DMS114 treated with DMSO at 0.1 percent for 48 hours (cell line): ENCODE results near the gene ZBTB9.

Experiments
- DNase-seq: peaks from one replicate; lab custom pipeline; 2025; ENCODE audit not compliant: unreplicated experiment; lab: John Stamatoyannopoulos, UW

The ZBTB9 gene, protein sequence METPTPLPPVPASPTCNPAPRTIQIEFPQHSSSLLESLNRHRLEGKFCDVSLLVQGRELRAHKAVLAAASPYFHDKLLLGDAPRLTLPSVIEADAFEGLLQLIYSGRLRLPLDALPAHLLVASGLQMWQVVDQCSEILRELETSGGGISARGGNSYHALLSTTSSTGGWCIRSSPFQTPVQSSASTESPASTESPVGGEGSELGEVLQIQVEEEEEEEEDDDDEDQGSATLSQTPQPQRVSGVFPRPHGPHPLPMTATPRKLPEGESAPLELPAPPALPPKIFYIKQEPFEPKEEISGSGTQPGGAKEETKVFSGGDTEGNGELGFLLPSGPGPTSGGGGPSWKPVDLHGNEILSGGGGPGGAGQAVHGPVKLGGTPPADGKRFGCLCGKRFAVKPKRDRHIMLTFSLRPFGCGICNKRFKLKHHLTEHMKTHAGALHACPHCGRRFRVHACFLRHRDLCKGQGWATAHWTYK

DNA sequence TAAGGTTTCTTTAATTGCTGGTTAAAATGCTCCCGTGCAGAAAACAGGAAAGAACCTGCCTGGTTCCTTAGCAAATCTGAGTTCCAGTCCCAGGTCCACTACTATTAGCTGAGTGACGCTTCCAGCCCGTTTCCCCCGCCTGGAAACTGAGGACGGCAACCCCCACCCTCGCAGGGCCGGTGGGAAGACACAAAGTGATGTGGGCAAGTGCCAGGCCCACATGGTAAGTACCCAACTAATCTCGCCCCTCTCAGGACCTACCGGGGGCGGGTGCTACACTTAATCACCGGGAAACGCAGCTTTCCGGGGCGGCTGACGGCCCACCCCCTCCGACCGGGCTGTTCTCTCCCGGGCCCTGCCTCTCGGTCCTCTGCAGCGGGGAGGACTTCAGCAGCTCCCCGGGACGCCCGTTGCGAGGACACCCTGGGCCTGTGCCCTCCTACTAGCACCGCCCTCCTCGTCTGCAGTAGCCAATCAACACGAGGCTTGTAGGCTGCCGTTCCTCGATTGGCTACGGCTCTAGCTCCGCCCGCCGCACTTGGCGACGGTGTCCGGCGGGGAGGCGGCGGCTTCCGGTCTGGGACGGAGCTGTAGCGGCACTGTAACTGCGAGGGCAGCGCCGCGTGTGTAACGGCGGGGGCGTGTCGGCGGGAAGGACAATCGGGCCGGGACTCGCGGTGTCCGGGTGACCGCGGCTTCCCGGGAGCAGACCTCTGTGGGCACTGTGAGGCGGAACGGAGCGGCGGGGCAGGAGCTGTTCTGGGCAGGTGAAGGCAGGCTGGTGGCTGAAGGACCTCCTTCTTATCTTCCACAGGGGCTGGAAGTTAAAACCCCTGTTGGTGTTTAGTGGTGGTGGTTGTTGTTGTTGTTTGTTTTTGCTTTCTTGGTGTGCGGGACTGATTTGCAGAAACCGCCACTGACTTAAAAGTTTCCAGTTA is at the start of gene ZBTB9:
ZBTB9 (plus strand) TSS at position 568 of the 938 bp plus-strand sequence. CDS start 525 bp downstream, outside the sequence.
- peak; percentile 97 for DNase-seq

DNA sequence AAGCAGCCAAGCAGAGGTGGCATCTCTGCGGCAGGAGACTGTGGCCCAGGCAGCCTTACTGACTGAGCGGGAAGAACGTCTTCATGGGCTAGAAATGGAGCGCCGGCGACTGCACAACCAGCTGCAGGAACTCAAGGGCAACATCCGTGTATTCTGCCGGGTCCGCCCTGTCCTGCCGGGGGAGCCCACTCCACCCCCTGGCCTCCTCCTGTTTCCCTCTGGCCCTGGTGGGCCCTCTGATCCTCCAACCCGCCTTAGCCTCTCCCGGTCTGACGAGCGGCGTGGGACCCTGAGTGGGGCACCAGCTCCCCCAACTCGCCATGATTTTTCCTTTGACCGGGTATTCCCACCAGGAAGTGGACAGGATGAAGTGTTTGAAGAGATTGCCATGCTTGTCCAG is 49.5 kb upstream of the ZBTB9 start:
- DNase-seq = no peak

DNA sequence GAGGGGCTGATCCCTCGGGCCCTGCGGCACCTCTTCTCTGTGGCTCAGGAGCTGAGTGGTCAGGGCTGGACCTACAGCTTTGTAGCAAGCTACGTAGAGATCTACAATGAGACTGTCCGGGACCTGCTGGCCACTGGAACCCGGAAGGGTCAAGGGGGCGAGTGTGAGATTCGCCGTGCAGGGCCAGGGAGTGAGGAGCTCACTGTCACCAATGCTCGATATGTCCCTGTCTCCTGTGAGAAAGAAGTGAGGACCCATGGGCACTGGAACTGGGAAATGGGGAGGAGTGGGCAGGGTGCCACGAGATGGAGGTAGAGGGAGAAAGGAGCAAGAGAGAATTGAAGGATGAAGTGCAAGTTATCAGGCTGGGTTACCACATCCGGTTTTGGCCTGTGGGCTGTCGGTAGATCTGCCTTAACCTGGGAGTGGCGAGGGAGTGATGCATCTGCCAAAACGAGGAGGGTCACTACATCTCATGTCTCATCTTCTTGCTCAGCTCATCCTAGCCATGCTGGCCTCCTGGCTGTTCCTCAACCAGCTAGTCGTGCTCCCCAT is 48.9 kb upstream of the ZBTB9 start:
- no peak for DNase-seq

DNA sequence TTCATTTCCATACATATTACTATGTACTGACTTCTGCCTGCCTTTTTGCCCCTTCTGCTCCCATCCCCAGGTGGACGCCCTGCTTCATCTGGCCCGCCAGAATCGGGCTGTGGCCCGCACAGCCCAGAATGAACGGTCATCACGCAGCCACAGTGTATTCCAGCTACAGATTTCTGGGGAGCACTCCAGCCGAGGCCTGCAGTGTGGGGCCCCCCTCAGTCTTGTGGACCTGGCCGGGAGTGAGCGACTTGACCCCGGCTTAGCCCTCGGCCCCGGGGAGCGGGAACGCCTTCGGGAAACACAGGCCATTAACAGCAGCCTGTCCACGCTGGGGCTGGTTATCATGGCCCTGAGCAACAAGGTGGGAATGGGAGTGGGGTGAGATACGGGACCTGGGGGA is 48.2 kb upstream of the ZBTB9 start:
- no peak for DNase-seq

DNA sequence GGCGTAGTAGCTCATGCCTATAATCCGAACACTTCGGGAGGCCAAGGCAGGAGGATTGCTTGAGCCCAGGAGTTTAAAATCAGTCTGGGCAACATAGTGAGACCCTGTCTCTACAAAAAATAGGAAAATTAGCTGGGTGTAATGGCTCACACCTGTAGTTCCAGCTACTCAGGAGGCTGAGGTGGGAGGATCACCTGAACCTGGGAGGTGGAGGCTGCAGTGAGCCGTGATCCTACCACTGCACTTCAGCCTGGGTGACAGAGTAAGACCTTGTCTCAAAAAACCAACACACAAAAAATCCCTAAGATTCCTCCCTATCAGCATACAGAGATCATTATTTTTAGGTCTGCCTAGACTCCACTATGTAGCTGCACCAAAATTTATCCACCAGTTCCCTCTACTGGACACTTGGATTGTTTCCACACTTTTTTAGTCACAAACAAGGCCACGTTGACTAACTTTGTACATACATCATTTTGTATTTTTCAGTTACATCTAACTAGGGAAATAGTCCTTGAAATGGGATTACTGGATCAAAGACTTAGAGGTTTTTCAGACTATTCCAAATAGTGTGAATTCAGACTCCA is 47.2 kb upstream of the ZBTB9 start:
- DNase-seq = peak; percentile 69

DNA sequence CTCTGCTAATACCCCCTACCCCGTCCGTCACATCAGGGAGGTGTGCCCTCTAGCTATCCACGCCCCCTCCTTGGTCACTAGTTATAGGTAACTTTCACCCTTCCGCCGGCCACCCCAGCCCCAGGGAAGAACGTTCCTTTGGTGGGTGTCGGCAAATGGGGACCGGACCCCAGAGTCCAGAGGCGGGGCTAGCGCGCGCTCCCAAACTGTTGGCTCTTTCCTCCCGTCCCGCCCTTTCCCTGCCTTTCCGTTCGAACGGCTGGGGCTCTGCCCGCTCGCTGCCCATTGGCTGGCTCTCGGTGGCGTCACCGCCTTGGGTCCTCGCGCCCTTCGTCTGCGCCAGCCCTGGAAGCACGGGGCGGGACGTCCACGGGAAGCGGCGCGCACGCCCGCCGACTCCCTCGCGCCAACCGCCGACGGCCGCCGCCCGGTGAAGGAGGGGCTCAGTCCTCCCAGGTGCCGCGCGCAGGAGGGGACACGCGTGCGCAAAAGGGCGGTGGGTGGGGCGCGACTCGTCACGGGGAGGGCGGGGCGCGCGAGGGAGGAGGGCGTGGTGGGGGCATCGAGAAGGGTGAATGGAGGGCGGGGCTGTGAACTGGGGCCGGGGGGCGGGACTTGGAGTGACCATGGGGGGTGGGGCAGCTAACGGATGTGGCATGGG is 44.2 kb upstream of the ZBTB9 start:
- peak; percentile 97 for DNase-seq

DNA sequence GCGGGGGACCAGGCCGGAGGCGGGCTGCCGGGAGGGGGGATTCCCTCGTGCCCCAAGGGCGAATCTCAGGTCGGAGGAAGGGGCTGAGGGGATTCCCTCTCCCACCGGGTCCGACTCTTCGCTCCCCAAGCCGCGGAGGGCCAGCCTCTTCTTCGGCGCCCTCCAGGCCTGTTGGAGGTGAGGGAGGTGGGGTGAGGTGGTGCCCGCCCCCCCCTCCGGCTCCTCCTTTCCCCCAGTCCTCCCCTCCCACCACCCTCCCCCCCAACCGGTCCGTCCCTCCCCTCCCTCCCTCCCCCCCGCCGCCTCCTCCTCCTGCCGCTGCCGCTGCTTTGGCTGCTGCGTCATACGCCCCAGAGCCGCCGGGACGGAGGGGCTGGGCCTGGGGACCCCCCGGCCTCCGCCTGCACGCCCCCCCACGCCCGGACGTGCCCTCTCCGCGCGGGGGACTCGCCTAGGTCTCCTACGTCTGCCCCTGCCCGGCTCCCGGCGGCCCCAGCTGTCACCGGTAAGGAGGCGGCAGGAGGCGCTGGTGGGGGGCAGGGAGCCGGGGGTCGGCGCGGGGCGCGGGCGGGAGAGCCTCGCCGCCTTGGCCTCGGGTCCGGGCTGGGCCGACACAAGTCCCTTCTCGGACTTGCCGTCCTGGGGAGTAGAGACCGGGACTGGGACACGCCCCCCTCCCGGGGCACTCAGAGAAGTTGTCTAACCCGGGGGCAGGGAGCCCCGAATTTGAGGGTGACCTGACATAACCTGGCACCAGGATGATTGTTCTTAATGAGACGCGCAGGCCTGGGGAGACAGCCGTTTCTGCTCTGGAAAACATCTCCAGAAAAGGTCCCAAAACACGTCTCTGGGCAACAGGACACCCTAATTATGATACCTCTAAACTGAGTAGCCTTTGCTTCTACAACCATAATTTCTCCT is 43.4 kb upstream of the ZBTB9 start, which contains the start of gene PHF1:
PHF1 (plus strand) TSS at position 304 of the 921 bp plus-strand sequence. CDS start 1,250 bp downstream, outside the sequence.
- DNase-seq = no peak

DNA sequence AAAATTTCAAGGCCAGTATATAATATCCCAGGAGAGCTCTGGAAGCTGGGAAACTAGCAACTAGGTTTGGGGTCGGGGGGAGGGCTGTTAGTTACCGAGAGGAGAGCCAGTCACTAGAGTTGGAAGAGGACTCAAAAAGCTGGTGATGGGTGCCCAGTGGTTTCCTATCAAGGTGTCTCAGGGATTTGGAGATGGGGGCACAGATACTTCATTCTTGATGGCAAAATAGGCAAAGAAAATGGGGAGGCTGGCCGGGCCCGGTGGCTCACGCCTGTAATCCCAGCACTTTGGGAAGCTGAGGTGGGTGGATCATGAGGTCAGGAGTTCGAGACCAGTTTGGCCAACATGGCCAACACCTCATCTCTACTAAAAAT is 42.8 kb upstream of the ZBTB9 start:
- DNase-seq = no peak

DNA sequence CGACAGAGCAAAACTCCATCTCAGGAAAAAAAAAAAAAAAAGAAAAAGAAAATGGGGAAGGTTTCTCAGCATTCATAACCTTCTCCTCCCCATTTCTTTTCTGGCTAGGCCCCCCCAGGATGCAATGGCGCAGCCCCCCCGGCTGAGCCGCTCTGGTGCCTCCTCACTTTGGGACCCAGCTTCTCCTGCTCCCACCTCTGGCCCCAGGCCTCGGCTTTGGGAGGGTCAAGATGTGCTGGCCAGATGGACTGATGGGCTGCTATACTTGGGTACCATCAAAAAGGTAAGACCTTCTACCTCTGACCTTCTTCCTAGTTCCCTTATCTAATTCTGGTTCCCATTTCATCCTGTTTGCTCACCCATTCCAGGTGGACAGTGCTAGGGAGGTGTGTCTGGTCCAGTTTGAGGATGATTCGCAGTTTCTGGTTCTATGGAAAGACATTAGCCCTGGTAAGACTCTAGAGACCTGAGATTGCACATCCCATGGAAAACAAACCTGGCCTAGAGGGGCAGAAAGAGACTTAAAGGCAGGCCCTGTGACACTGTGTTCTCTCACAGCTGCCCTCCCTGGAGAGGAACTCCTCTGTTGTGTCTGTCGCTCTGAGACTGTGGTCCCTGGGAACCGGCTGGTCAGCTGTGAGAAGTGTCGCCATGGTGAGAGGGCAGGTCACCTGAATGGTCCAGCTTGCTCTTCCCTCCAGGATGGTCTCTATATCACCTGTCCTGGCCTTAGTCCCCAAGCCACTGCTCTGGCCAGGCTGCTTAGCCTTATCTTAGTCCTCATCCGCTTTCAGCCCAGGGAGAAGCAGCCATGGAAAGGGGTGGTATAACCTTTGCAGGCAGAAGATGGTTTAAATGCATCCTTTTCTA is 42.0 kb upstream of the ZBTB9 start:
- DNase-seq = no peak

DNA sequence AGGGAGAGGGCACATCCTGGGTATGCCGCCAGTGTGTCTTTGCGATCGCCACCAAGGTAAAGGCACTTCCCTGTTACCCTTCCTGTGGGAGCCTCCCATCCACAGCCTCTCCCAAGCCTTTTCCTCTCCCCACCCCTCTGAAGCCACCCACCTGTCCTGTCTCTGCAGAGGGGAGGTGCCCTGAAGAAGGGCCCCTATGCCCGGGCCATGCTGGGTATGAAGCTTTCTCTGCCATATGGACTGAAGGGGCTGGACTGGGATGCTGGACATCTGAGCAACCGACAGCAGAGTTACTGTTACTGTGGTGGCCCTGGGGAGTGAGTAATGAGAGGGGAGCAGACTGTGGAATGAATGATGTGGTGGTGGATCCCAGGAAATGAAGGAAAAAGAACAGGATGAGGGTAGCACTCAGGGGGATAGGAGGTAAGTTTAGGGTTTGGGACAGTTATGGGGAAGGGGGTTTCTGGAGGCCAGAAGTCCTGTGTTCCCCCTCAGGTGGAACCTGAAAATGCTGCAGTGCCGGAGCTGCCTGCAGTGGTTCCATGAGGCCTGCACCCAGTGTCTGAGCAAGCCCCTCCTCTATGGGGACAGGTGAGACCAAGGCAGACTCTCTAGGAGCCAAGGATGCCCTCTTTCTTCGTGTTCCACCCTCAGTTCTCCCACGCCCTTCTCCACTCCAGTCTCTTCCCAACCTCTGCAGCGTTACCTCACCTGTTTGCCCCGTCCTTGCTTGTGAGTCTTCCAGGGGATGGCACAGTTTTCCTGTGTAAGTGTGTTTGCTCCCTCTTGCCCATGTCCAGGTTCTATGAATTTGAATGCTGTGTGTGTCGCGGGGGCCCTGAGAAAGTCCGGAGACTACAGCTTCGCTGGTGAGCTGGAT is 40.9 kb upstream of the ZBTB9 start:
- DNase-seq = no peak

DNA sequence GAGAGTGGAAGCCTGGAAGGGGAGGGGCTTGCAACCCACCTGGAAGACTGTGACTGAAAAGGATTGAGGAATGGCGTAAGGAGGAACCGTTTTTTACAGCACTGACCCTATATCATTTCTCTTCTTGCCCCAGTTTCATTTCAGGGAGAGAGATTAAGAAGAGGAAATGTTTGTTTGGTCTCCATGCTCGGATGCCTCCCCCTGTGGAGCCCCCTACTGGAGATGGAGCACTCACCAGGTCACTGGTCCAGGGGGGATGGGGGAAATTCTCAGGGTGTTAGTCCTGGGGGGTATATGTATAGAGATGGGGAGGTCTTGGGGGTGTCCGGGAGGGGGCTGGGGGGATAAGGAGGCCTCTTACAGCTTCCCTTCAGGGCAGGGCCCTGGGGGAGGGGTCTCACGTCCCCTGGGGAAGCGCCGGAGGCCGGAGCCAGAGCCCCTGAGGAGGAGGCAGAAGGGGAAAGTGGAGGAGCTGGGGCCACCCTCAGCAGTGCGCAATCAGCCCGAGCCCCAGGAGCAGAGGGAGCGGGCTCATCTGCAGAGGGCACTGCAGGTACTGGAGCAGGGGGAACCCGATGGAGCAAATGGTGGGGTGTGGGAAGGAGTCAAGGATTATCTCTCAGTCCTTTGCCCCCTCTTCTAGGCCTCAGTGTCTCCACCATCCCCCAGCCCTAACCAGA is 39.6 kb upstream of the ZBTB9 start:
- no peak for DNase-seq

DNA sequence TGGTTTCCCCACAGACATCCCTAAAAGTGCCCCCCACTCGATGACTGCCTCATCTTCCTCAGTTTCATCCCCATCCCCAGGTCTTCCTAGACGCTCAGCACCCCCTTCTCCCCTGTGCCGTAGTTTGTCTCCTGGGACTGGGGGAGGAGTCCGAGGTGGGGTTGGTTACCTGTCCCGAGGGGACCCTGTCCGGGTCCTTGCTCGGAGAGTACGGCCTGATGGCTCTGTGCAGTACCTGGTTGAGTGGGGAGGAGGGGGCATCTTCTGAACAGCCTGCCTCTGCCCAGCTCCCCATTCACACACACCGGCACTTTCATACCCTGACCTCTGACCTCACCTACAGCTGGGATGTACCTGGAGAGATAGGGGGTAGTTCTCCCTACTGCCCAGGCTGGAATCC is 38.5 kb upstream of the ZBTB9 start:
- no peak for DNase-seq

DNA sequence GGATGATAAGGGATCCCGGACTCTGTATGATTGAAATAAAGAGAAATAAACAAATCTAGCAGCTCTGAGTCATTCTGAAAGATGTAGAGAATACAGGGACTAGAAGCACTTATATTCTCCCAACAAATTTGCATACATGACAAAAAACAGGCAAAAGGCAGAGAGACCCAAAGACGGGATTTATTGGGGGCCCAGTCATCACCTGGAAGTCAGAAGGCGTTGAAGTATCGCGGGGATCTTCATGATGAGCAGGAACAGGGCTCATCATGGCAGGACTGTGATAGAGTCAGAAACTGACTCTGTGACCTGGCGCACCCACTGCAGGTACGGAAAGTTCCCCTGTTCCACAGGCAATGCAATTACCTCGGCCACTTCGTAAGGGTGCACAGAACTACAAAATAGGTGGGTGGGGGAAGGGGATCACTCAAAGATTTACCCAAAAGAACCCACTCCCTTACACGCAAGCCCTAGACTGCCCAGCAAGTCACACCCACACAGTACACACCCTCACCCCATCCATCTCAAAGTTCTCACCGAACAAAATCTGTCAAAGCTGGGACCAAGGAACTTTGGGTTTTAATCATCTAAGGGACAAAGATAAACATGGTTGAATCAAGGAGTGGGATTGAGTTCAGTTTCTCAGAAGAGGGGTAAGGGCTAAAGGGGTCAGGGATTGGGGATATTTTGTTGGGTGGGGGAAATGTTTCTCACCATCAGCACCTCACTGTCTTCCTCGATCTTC is 37.8 kb upstream of the ZBTB9 start:
- no peak for DNase-seq

DNA sequence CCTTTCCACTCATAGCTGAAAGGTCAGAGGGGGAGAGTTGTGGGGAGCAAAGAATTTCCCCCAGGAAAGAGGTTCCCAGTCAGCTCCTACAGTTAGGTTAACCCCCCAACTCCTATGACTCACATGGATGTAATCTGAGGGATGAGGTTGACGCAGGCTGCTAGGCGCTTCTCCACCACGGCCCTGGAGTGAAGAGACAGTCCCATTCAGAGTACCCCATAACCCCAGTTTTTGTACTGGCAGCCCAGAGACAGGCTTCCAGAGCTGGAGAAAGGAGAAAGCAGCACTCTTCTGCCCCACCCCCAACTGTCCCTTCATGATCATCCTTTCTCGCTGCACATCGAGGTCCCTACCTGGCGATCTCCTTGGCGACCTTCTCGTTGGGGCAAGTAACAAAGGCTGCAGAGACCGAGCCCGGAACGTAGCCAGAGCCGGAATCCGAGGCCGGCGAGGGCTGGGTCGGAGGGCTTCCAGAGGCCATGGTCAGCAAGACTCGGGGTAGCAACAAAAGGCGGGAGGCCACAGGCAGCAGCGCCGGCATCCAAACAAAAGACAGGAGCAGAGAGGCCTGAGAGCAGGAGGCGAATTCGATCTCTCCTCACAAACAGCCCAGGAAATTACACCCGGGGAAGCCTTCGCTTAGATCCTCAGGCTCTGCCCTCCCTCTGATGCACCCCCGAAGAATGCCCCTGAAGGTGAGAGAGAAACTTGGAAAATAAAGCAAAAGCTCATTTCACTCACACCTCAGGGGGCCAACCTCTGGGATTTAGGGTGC is 37.1 kb upstream of the ZBTB9 start:
- no peak for DNase-seq

DNA sequence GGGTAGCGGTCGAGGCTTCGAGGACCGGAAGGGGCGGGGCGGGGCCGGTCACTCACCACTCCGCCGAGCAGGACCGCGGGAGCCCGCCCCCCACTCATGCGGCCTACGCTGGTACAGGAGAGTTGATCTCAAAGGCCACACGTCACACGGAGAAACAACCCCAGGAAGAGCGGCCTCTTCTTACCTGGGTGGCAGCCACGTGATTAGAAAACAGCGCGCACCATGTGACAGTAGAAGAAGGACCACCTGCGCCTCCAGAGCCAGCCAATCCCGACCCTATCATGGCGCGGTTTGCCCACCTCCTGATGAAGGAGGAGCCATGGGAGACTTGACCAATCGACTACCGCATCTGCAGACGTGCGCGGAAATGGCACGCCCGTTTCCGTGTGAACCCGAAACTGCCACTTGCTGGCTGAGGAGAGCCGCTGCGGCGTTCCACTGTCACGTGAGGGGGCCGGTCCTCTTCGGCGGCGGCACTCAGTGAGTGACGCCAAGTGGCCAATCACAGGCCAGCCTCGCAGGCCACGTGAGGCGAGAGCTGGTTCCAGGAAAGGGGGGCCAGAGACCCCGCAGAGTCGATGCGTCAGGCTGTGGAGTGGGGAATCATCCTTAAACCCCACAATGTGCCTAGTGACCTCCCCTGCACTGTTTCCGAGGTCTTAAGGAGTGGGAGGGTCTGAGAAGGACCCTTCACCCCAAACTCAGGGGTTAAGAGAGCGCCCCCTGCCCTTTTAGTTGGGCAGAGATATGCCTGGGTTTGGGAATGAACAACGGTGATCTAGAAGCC is 36.3 kb upstream of the ZBTB9 start, which contains the start of gene CUTA:
CUTA (minus strand) TSS at position 205 of the 787 bp plus-strand sequence; CDS start at position 98, 107 bp downstream.
- DNase-seq = peak; percentile 99
